ENCODE results near the gene BLACAT1. TPM values are rescaled to one million over a fixed set of nuclear protein-coding genes. Genes with fewer than 3 reads are reported as not detected.
"Not testable (repeated sequence)": the region's sequence is repeated elsewhere in the genome, so short reads cannot be mapped to it uniquely, and the experiment has no call there.

BLACAT1 gene
- total RNA-seq, 1 donor from 2014 or later, result 0.31 TPM

DNA sequence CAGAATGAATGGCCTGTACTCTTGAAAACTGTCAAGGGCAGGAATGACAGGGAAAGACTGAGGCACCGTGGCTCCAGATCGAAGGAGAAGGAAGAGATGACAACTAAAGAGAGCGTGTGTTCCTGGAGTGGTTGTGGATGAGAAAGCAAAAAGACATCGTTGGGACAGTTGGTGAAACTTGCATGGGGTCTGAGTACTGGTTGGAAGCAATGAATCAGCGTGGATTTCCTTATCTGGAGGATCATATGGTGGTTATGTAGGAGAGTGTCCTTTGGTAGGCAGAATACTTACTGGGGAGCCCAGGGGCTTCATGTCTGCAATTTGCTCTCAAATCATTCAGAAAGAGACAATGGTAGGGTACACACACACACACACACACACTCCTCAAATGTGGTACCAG is 47.9 kb downstream of the BLACAT1 start:
- DNase-seq, result no peak

GRCh38 chr1:205406252-205406651 is 49.6 kb downstream of the BLACAT1 start:
- not testable (repeated sequence) for DNase-seq

Small RNA genes lying within 50 kb of the gene (small RNA-seq; reads per million reads assigned to genes)
- 1.9 reads per million, percentile 89 among the genes with 10 or more reads in this experiment for gene MIR135B (ENCODE audit: low replicate concordance)

Other genes with a start within 250 kb of the BLACAT1 start
- 15.8 TPM for gene DSTYK, start 244.3 kb downstream of the BLACAT1 start, total RNA-seq
- 14.1 TPM for gene TMCC2, start 228.1 kb downstream of the BLACAT1 start, total RNA-seq
- gene NUAK2, start 134.3 kb downstream of the BLACAT1 start, total RNA-seq, result 10.1 TPM
- gene KLHDC8A, start 99.1 kb downstream of the BLACAT1 start, total RNA-seq, result 0.72 TPM
- not detected for gene LEMD1, start 34.0 kb downstream of the BLACAT1 start, total RNA-seq
- 7.7 TPM for gene CDK18, start 48.6 kb upstream of the BLACAT1 start, total RNA-seq
- 23.0 TPM for gene ELK4, start 176.0 kb upstream of the BLACAT1 start, total RNA-seq
- 4.2 TPM for gene SLC45A3, start 224.5 kb upstream of the BLACAT1 start, total RNA-seq